Ishikawa (cell line): ENCODE data around the gene LETMD1.

Experiments
- CEBPB ChIP-seq: IDR thresholded peaks from 2 replicates; pipeline ENCODE4 v1.6.1; 2012
- CREB1 ChIP-seq: IDR thresholded peaks from 2 replicates; pipeline ENCODE4 v1.6.1; 2012; ENCODE audit warnings: low read depth
- EGR1 ChIP-seq: IDR thresholded peaks from 2 replicates; pipeline ENCODE4 v1.6.1; 2012
- EP300 ChIP-seq: IDR thresholded peaks from 2 replicates; pipeline ENCODE4 v1.6.1; 2012; ENCODE audit warnings: borderline replicate concordance
- FOXM1 ChIP-seq: IDR thresholded peaks from 2 replicates; pipeline ENCODE4 v1.6.1; 2012; ENCODE audit warnings: low read depth, borderline replicate concordance
- RAD21 ChIP-seq: IDR thresholded peaks from 2 replicates; pipeline ENCODE4 v1.6.1; 2012; ENCODE audit warnings: low read depth
- TAF1 ChIP-seq: IDR thresholded peaks from 2 replicates; pipeline ENCODE4 v1.6.1; 2012; ENCODE audit warnings: low read depth, mild to moderate bottlenecking
- TCF12 ChIP-seq: IDR thresholded peaks from 2 replicates; pipeline ENCODE4 v1.6.1; 2012; ENCODE audit warnings: low read depth
- YY1 ChIP-seq: IDR thresholded peaks from 2 replicates; pipeline ENCODE4 v1.6.1; 2012; ENCODE audit warnings: low read depth
- ZBTB7A ChIP-seq: IDR thresholded peaks from 2 replicates; pipeline ENCODE4 v1.6.1; 2012; ENCODE audit warnings: low read depth
- TF ChIP-seq, protein P1 (sequence below): IDR thresholded peaks from 2 replicates; pipeline ENCODE4 v1.6.1; 2012
- TF ChIP-seq, protein P2 (sequence below): IDR thresholded peaks from 2 replicates; pipeline ENCODE4 v1.6.1; 2012
- TF ChIP-seq, protein P3 (sequence below): IDR thresholded peaks from 2 replicates; pipeline ENCODE4 v1.6.1; 2012; ENCODE audit warnings: low read depth, mild to moderate bottlenecking

DNA sequence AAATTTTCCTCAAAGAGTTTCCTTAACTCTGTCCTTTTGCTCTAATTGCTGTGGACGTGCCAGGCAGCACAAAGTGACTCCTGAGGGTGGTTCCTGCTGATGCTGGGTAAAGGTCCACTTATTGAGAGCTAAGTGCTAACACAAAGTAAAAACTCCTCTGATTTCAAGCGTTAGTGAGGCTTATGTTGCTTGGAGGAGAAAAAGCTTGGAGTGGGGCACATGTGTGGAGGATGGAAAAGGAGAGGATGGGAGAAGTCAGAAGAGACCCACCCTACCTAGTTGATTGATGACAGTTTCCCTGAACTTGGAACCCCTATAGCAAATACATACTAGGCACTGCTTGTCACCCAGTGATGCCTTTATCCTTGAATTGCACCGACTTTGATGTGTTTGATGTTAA, 11.8 kb upstream of the LETMD1 start:
- TF ChIP-seq CREB1, result no peak
- no peak for TF ChIP-seq CEBPB
- TF ChIP-seq YY1, result no peak
- TF ChIP-seq TCF12, result no peak
- TF ChIP-seq, protein P1, sequence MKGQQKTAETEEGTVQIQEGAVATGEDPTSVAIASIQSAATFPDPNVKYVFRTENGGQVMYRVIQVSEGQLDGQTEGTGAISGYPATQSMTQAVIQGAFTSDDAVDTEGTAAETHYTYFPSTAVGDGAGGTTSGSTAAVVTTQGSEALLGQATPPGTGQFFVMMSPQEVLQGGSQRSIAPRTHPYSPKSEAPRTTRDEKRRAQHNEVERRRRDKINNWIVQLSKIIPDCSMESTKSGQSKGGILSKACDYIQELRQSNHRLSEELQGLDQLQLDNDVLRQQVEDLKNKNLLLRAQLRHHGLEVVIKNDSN, result no peak
- TF ChIP-seq, protein P2, sequence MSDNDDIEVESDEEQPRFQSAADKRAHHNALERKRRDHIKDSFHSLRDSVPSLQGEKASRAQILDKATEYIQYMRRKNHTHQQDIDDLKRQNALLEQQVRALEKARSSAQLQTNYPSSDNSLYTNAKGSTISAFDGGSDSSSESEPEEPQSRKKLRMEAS, result no peak
- TF ChIP-seq ZBTB7A, result no peak
- no peak for TF ChIP-seq EGR1
- TF ChIP-seq FOXM1, result no peak
- no peak for TF ChIP-seq EP300
- TF ChIP-seq, protein P3, sequence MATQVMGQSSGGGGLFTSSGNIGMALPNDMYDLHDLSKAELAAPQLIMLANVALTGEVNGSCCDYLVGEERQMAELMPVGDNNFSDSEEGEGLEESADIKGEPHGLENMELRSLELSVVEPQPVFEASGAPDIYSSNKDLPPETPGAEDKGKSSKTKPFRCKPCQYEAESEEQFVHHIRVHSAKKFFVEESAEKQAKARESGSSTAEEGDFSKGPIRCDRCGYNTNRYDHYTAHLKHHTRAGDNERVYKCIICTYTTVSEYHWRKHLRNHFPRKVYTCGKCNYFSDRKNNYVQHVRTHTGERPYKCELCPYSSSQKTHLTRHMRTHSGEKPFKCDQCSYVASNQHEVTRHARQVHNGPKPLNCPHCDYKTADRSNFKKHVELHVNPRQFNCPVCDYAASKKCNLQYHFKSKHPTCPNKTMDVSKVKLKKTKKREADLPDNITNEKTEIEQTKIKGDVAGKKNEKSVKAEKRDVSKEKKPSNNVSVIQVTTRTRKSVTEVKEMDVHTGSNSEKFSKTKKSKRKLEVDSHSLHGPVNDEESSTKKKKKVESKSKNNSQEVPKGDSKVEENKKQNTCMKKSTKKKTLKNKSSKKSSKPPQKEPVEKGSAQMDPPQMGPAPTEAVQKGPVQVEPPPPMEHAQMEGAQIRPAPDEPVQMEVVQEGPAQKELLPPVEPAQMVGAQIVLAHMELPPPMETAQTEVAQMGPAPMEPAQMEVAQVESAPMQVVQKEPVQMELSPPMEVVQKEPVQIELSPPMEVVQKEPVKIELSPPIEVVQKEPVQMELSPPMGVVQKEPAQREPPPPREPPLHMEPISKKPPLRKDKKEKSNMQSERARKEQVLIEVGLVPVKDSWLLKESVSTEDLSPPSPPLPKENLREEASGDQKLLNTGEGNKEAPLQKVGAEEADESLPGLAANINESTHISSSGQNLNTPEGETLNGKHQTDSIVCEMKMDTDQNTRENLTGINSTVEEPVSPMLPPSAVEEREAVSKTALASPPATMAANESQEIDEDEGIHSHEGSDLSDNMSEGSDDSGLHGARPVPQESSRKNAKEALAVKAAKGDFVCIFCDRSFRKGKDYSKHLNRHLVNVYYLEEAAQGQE, result no peak
- no peak for TF ChIP-seq RAD21
- no peak for TF ChIP-seq TAF1
